IMR-90 (cell line): Measurements from ENCODE around the gene BANP. TPM values are rescaled to one million over a fixed set of nuclear protein-coding genes. Genes with fewer than 3 reads are reported as not detected.
A peak's percentile ranks its signal among the peaks of the same experiment; 100 is the strongest.
"Not testable (repeated sequence)": the region's sequence is repeated elsewhere in the genome, so short reads cannot be mapped to it uniquely, and the experiment has no call there.

Experiments
- ATAC-seq: fragments of 200-7000 bp; cut with Tn5 transposase; 2 replicates; pipeline ENCODE4 v1.9.1; 2020; ENCODE audit warnings: low read depth, mild to moderate bottlenecking, moderate library complexity
- BruUV-seq: library from RNA; stranded (reverse); fragments of 400-500 nt; replicated peaks from 2 replicates; lab custom pipeline; 2021; lab: Mats Ljungman, UMichigan
- CTCF ChIA-PET: fragments of 300-600 bp; formaldehyde crosslinking; extraction: SDS; loops from one replicate; lab custom pipeline; 2021; ENCODE audit warnings: antibody characterized with exemption; lab: Yijun Ruan, JAX
- POLR2A ChIA-PET: fragments of 300-600 bp; sonication (Branson Sonifier 250); formaldehyde crosslinking; loops from one replicate; lab custom pipeline; 2022; ENCODE audit warnings: antibody characterized with exemption; ENCODE audit not compliant: unreplicated experiment; lab: Charles Lee
- DNase-seq: peaks from one replicate; pipeline ENCODE4 v3.0.0; 2013
- H2AFZ ChIP-seq: replicated peaks from 2 replicates; pipeline ENCODE3; 2013; ENCODE audit warnings: low read length, mild to moderate bottlenecking; ENCODE audit not compliant: poor library complexity
- H2AK5ac ChIP-seq: 2 replicates; pipeline ENCODE4 v1.6.1; 2013; ENCODE audit warnings: low read depth, low read length, inconsistent platforms
- H2AK9ac ChIP-seq: replicated peaks from 2 replicates; pipeline ENCODE3; 2013; ENCODE audit warnings: mild to moderate bottlenecking, low read depth, low read length, moderate library complexity; ENCODE audit not compliant: poor library complexity
- H2BK120ac ChIP-seq: 2 replicates; pipeline ENCODE4 v1.6.1; 2013; ENCODE audit warnings: low read depth, low read length, inconsistent platforms
- H2BK15ac ChIP-seq: 3 replicates; pipeline ENCODE4 v1.6.1; 2013; ENCODE audit warnings: low read depth, low read length, inconsistent platforms
- H2BK20ac ChIP-seq: 2 replicates; pipeline ENCODE4 v1.6.1; 2013; ENCODE audit warnings: low read depth, mild to moderate bottlenecking, inconsistent platforms, low read length, moderate library complexity
- H2BK5ac ChIP-seq: 2 replicates; pipeline ENCODE4 v1.6.1; 2013; ENCODE audit warnings: mild to moderate bottlenecking, low read depth, low read length, inconsistent platforms; ENCODE audit not compliant: poor library complexity, severe bottlenecking
- H3K14ac ChIP-seq: replicated peaks from 2 replicates; pipeline ENCODE4 v1.6.1; 2013; ENCODE audit warnings: low read depth, low read length, inconsistent platforms
- H3K18ac ChIP-seq: 2 replicates; pipeline ENCODE4 v1.6.1; 2013; ENCODE audit warnings: low read depth, low read length, control low read depth
- H3K23ac ChIP-seq: 2 replicates; pipeline ENCODE4 v1.6.1; 2013; ENCODE audit warnings: low read depth, low read length, inconsistent platforms
- H3K27ac ChIP-seq: 2 replicates; pipeline ENCODE4 v1.5.1; 2013; ENCODE audit warnings: mild to moderate bottlenecking, control low read depth, low read length; ENCODE audit not compliant: insufficient read depth
- H3K27me3 ChIP-seq: 2 replicates; pipeline ENCODE4 v1.6.1; 2013; ENCODE audit warnings: low read length; ENCODE audit not compliant: control insufficient read depth, insufficient read depth
- H3K36me3 ChIP-seq: 2 replicates; pipeline ENCODE4 v1.6.1; 2013; ENCODE audit warnings: low read length, mixed read lengths; ENCODE audit not compliant: control insufficient read depth, insufficient read depth
- H3K4ac ChIP-seq: 2 replicates; pipeline ENCODE4 v1.6.1; 2013; ENCODE audit warnings: low read depth, low read length, inconsistent platforms
- H3K4me1 ChIP-seq: 2 replicates; pipeline ENCODE4 v1.6.1; 2013; ENCODE audit warnings: low read length, mixed read lengths; ENCODE audit not compliant: control insufficient read depth, insufficient read depth
- H3K4me2 ChIP-seq: 2 replicates; pipeline ENCODE4 v1.6.1; 2013; ENCODE audit warnings: low read depth, mild to moderate bottlenecking, control low read depth, low read length, moderate library complexity
- H3K4me3 ChIP-seq: 2 replicates; pipeline ENCODE4 v1.5.1; 2013; ENCODE audit warnings: low read depth, mild to moderate bottlenecking, control low read depth, low read length, moderate library complexity; ENCODE audit not compliant: insufficient read depth
- H3K56ac ChIP-seq: 2 replicates; pipeline ENCODE4 v1.6.1; 2013; ENCODE audit warnings: low read length, inconsistent platforms; ENCODE audit not compliant: insufficient read depth; ENCODE audit errors: extremely low read depth
- H3K79me1 ChIP-seq, 2 experiments: 2 replicates each; pipeline ENCODE4 v1.6.1; 2013; ENCODE audit warnings: low read length in 2 of 2, inconsistent platforms in 1 of 2, low read depth in 1 of 2
- H3K9ac ChIP-seq: 2 replicates; pipeline ENCODE4 v1.6.1; 2013; ENCODE audit warnings: low read depth, low read length, control low read depth
- H3K9me1 ChIP-seq: 2 replicates; pipeline ENCODE4 v1.6.1; 2013; ENCODE audit warnings: low read length, inconsistent platforms; ENCODE audit not compliant: insufficient read depth
- H3K9me3 ChIP-seq: 2 replicates; pipeline ENCODE4 v1.6.1; 2013; ENCODE audit warnings: low read length; ENCODE audit not compliant: control insufficient read depth, insufficient read depth
- H4K20me1 ChIP-seq: 2 replicates; pipeline ENCODE4 v1.6.1; 2013; ENCODE audit warnings: low read length, inconsistent platforms; ENCODE audit not compliant: insufficient read depth
- H4K5ac ChIP-seq: 2 replicates; pipeline ENCODE4 v1.6.1; 2013; ENCODE audit warnings: mild to moderate bottlenecking, low read depth, low read length, control low read depth
- H4K8ac ChIP-seq, 2 experiments: 2 replicates each; pipeline ENCODE4 v1.6.1; 2013; ENCODE audit warnings: low read depth in 2 of 2, low read length in 2 of 2, control low read depth in 1 of 2, inconsistent platforms in 1 of 2
- H4K91ac ChIP-seq: 2 replicates; pipeline ENCODE4 v1.6.1; 2013; ENCODE audit warnings: low read depth, low read length, inconsistent platforms; ENCODE audit not compliant: insufficient read depth
- RAD21 ChIP-seq: IDR thresholded peaks from 2 replicates; pipeline ENCODE4 v1.6.1; 2012; ENCODE audit warnings: low read length, improper control_type of control experiment
- RCOR1 ChIP-seq: IDR thresholded peaks from 2 replicates; pipeline ENCODE4 v1.6.1; 2012; ENCODE audit warnings: mild to moderate bottlenecking, low read length, improper control_type of control experiment; ENCODE audit not compliant: insufficient replicate concordance
- SMC3 ChIP-seq: fragments of 150-350 bp; IDR thresholded peaks from 2 replicates; pipeline ENCODE4 v1.6.1; 2016; ENCODE audit warnings: low read depth, mild to moderate bottlenecking, antibody characterized with exemption, low read length, moderate library complexity
- WGBS, 2 experiments: methylation state at CpG; one replicate each; pipeline versions ENCODE4 v1.1.5 to v1.1.7; 2013; ENCODE audit warnings: missing lambda C conversion rate in 2 of 2; ENCODE audit not compliant: insufficient read length in 1 of 2; ENCODE audit errors: extremely low coverage in 2 of 2; 5-methylcytosine and 5-hydroxymethylcytosine counted together
- dilution Hi-C: fragments of 300-500 bp; cut with HindIII; formaldehyde crosslinking; loops from one replicate; pipeline ENCODE4 v1.14.3; 2018; ENCODE audit warnings: low sequenced_read_pairs; ENCODE audit not compliant: unreplicated experiment
- in situ Hi-C: fragments of 300-500 bp; cut with MboI; formaldehyde crosslinking; loops from 3 replicates; pipeline ENCODE4 v1.14.3; 2019; ENCODE audit warnings: low sequenced_read_pairs, inconsistent platforms, mixed read lengths
- intact Hi-C: fragments of 100-400 bp; cut with micrococcal nuclease; formaldehyde crosslinking; loops from 2 replicates; pipeline ENCODE4 v1.10.0; 2022
- polyA plus RNA-seq, 3 experiments: library from polyadenylated mRNA; depleted of rRNA; stranded (reverse); fragments of >200 nt; gene quantifications; 2 replicates each; pipeline ENCODE4 v1.2.3, GENCODE V29; 2012; ENCODE audit warnings: low replicate concordance in 1 of 3
- total RNA-seq: library from RNA; depleted of rRNA; stranded (reverse); fragments of >200 nt; gene quantifications from 2 replicates; pipeline ENCODE4 v1.2.3, GENCODE V29; 2012
- TF ChIP-seq, protein P1 (sequence below): conservative IDR thresholded peaks from 2 replicates; pipeline ENCODE4 v1.5.1; 2012; ENCODE audit warnings: mild to moderate bottlenecking, low read depth, low read length, improper control_type of control experiment

Gene BANP
- total and polyA plus RNA-seq, 2 of the 4 experiments (the other 2 are of a cell fraction) = 17.4 to 17.9 TPM

GRCh38 chr16:87909203-87909935 is 41.9 kb upstream of the BANP start:
- H2BK120ac ChIP-seq, H3K14ac ChIP-seq, H3K56ac ChIP-seq, H3K4me1 ChIP-seq, H3K18ac ChIP-seq, H3K23ac ChIP-seq, H3K9me1 ChIP-seq, H3K4me2 ChIP-seq, H3K4me3 ChIP-seq, H3K9me3 ChIP-seq, H4K91ac ChIP-seq, H4K5ac ChIP-seq, H3K36me3 ChIP-seq, dilution Hi-C loops, H3K4ac ChIP-seq, H3K27ac ChIP-seq, H2BK5ac ChIP-seq, H4K20me1 ChIP-seq, CTCF ChIA-PET, H3K79me1 ChIP-seq, POLR2A ChIA-PET, H2BK20ac ChIP-seq, H2AK9ac ChIP-seq, in situ Hi-C loops, H2BK15ac ChIP-seq, H3K9ac ChIP-seq, BruUV-seq, H2AFZ ChIP-seq, H4K8ac ChIP-seq: not testable (repeated sequence)
- WGBS, 2 experiments = 32% methylated on average over 21 of the region's 36 CpGs; no CpG with 5 or more reads in 1 of the 2 experiments
- DNase-seq (peak; percentile 43), ATAC-seq (peak; percentile 96)
- TF ChIP-seq, protein P1, sequence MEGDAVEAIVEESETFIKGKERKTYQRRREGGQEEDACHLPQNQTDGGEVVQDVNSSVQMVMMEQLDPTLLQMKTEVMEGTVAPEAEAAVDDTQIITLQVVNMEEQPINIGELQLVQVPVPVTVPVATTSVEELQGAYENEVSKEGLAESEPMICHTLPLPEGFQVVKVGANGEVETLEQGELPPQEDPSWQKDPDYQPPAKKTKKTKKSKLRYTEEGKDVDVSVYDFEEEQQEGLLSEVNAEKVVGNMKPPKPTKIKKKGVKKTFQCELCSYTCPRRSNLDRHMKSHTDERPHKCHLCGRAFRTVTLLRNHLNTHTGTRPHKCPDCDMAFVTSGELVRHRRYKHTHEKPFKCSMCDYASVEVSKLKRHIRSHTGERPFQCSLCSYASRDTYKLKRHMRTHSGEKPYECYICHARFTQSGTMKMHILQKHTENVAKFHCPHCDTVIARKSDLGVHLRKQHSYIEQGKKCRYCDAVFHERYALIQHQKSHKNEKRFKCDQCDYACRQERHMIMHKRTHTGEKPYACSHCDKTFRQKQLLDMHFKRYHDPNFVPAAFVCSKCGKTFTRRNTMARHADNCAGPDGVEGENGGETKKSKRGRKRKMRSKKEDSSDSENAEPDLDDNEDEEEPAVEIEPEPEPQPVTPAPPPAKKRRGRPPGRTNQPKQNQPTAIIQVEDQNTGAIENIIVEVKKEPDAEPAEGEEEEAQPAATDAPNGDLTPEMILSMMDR = peak; percentile 81
- TF ChIP-seq RAD21 (peak; percentile 89), SMC3 (peak; percentile 80), RCOR1 (peak; percentile 48)
- H2AK5ac ChIP-seq = peak overlapping the region; percentile 58; the same call in 1 of the 2 replicates
- peaks cover 21% of the 10 kb centered on the region for H3K27me3 ChIP-seq
- intact Hi-C loops = loop anchor here (1.0 to 2.0 kb wide), 2 partner anchors 39 to 130 kb away; no protein-coding TSS in a partner anchor
